Right lobe of liver (tissue), 6 donors: ENCODE measurements around the gene GREB1. TPM values are rescaled to one million over a fixed set of nuclear protein-coding genes. Genes with fewer than 3 reads are reported as not detected.
A peak's percentile ranks its signal among the peaks of the same experiment; 100 is the strongest.

Experiments used
- ATAC-seq, 4 donors: fragments of 200-7000 bp; cut with Tn5 transposase; one replicate each; pipeline ENCODE4 v1.9.1; 2020; ENCODE audit warnings: mild to moderate bottlenecking in 4 of 4, moderate library complexity in 4 of 4
- DNase-seq, 3 donors: peaks; one replicate each; pipeline ENCODE4 v3.0.0-alpha.2; 2020
- H3K27ac ChIP-seq, 3 donors: fragments of 200-600 bp; one replicate each; pipeline ENCODE4 v1.8.0; 2022
- H3K27me3 ChIP-seq, 2 donors: fragments of 200-600 bp; one replicate each; pipeline ENCODE4 v1.8.0; 2022
- H3K36me3 ChIP-seq, 4 donors: fragments of 200-600 bp; sonication (generic) in 1 of 4; one replicate each; pipeline versions ENCODE4 v1.5.1 to v1.8.0; 2017 to 2022; ENCODE audit warnings: control low read depth in 1 of 4
- H3K4me1 ChIP-seq, 4 donors: fragments of 200-600 bp; sonication (generic) in 1 of 4; one replicate each; pipeline versions ENCODE4 v1.5.1 to v1.8.0; 2017 to 2022; ENCODE audit warnings: control low read depth in 1 of 4
- H3K4me3 ChIP-seq, 3 donors: fragments of 200-600 bp; one replicate each; pipeline ENCODE4 v1.8.0; 2022
- H3K9me3 ChIP-seq, 4 donors: fragments of 200-600 bp; sonication (generic) in 1 of 4; one replicate each; pipeline versions ENCODE4 v1.5.1 to v1.8.0; 2017 to 2022; ENCODE audit warnings: control low read depth in 1 of 4
- CTCF ChIP-seq, 4 donors: fragments of 200-600 bp in 3 of 4; fragments of 450-650 bp in 1 of 4; IDR thresholded peaks; one replicate each; pipeline versions ENCODE4 v1.5.1 to v1.8.0; 2016 to 2022; ENCODE audit warnings: antibody characterized with exemption in 4 of 4, mild to moderate bottlenecking in 2 of 4
- POLR2A ChIP-seq: fragments of 450-650 bp; IDR thresholded peaks from one replicate; pipeline ENCODE4 v1.6.1; 2017; ENCODE audit warnings: antibody characterized with exemption, mild to moderate bottlenecking
- WGBS: methylation state at CpG from one replicate; pipeline ENCODE4 v1.1.6; 2018; ENCODE audit warnings: low coverage, low lambda C conversion rate; ENCODE audit not compliant: insufficient coverage; ENCODE audit errors: missing lambda C conversion rate; 5-methylcytosine and 5-hydroxymethylcytosine counted together
- intact Hi-C, 2 donors: fragments of 100-400 bp; cut with DNase I; formaldehyde crosslinking; loops; one replicate each; pipeline versions ENCODE4 v1.11.2 to v1.14.1; 2022
- total RNA-seq, 6 experiments: library from RNA; depleted of rRNA in 2 of 6; stranded (reverse); fragments of >200 nt in 2 of 6; fragmentation: NEBNext Ultra II Directional in 3 of 6; extraction: Animal tissue kit (Norgen Biotek cat#: 25700) in 3 of 6; gene quantifications; one replicate each; pipeline versions ENCODE4 v1.1.0 to v1.2.4, GENCODE V29; 2016 to 2023
- donor health status: DM: no; HTN: yes; CAD: no.
- donor health status: DM: no; HTN: no; CAD: no.
- donor health status: DM: no; HTN: no; CAD: no.
- donor health status: DM: no; HTN: yes; CAD: no.
- donor health status: DM: no; HTN: yes; CAD: no.

GREB1 gene
- total RNA-seq, 6 experiments from 2014 or later = 1.6 to 19.5 (median 6.5) TPM

- 78% methylated on average over 15 of the region's 15 CpGs for WGBS
- H3K27me3 ChIP-seq = no peaks in the 10 kb centered on the region
- no peak overlapping the region for H3K4me3 ChIP-seq
- H3K4me1 ChIP-seq = no peaks in the 10 kb centered on the region
- no peak for ATAC-seq
- no peak for DNase-seq
- no peaks in the 10 kb centered on the region for H3K9me3 ChIP-seq
- no peaks in the 10 kb centered on the region for H3K36me3 ChIP-seq
- TF ChIP-seq POLR2A (no peak), CTCF (IDR thresholded peaks at IDR 0.05) (no peak)
- intact Hi-C loops = no loop called here
- H3K27ac ChIP-seq = no peak overlapping the region
Observed at GRCh38 chr2:11680901-11681721, 147.3 kb downstream of the GREB1 start.

- intact Hi-C loops = no loop called here
- ATAC-seq = peak; percentile 43 to 68 (median 55)
- Histone ChIP-seq H3K9me3 (no peaks in the 10 kb centered on the region), H3K27me3 (no peaks in the 10 kb centered on the region), H3K4me3 (no peak overlapping the region), H3K4me1 (no peaks in the 10 kb centered on the region), H3K36me3 (no peaks in the 10 kb centered on the region), H3K27ac (no peak overlapping the region)
- peak; percentile 57 to 75 (median 60) for TF ChIP-seq CTCF (IDR thresholded peaks at IDR 0.05)
- TF ChIP-seq POLR2A = no peak
- no peak for DNase-seq
- WGBS = 63% methylated on average over 19 of the region's 31 CpGs
Observed at GRCh38 chr2:11681722-11682589, 148.1 kb downstream of the GREB1 start.

GRCh38 chr2:11682590-11682915 is 148.7 kb downstream of the GREB1 start:
- no peaks in the 10 kb centered on the region for H3K4me1 ChIP-seq
- no peak for TF ChIP-seq POLR2A
- no peak for TF ChIP-seq CTCF (IDR thresholded peaks at IDR 0.05)
- ATAC-seq (no peak), DNase-seq (no peak)
- WGBS = 33% methylated on average over 2 of the region's 8 CpGs
- H3K36me3 ChIP-seq = no peaks in the 10 kb centered on the region
- H3K27ac ChIP-seq = no peak overlapping the region
- H3K9me3 ChIP-seq = no peaks in the 10 kb centered on the region
- intact Hi-C loops = no loop called here
- H3K27me3 ChIP-seq = no peaks in the 10 kb centered on the region
- no peak overlapping the region for H3K4me3 ChIP-seq

- TF ChIP-seq POLR2A (no peak), CTCF (IDR thresholded peaks at IDR 0.05) (no peak)
Observed at GRCh38 chr2:11683476-11683875, 149.6 kb downstream of the GREB1 start.

More at GRCh38 chr2:11683476-11683875, 149.6 kb downstream of the GREB1 start:
- Histone ChIP-seq H3K36me3 (no peaks in the 10 kb centered on the region), H3K9me3 (no peaks in the 10 kb centered on the region), H3K27ac (no peak overlapping the region), H3K4me1 (no peaks in the 10 kb centered on the region), H3K4me3 (no peak overlapping the region), H3K27me3 (no peaks in the 10 kb centered on the region)
- no peak for DNase-seq
- WGBS = 45% methylated on average over 3 of the region's 9 CpGs
- no peak for ATAC-seq
- intact Hi-C loops = no loop called here
